Neural crest cell (in vitro differentiated cells): Measurements from ENCODE around the gene PLCH2. TPM values are rescaled to one million over a fixed set of nuclear protein-coding genes. Genes with fewer than 3 reads are reported as not detected.

Source experiments
- DNase-seq: peaks from one replicate; pipeline ENCODE4 v3.0.0; 2021; ENCODE audit warnings: low read depth, mixed read lengths, low spot score
- H3K27ac Mint-ChIP-seq: one replicate; pipeline ENCODE4 v1.8.0; 2021; ENCODE audit warnings: mild to moderate bottlenecking, mixed read lengths; ENCODE audit not compliant: unreplicated experiment
- H3K27me3 Mint-ChIP-seq: 2 replicates; pipeline ENCODE4 v1.8.0; 2021; ENCODE audit warnings: low read depth, mild to moderate bottlenecking, mixed read lengths
- H3K36me3 Mint-ChIP-seq: 2 replicates; pipeline ENCODE4 v1.8.0; 2021; ENCODE audit warnings: low read depth, mild to moderate bottlenecking, mixed read lengths
- H3K4me1 Mint-ChIP-seq: 2 replicates; pipeline ENCODE4 v1.8.0; 2021; ENCODE audit warnings: mixed read lengths
- H3K4me3 Mint-ChIP-seq: one replicate; pipeline ENCODE4 v1.8.0; 2021; ENCODE audit warnings: mild to moderate bottlenecking, mixed read lengths
- H3K9me3 Mint-ChIP-seq: 2 replicates; pipeline ENCODE4 v1.8.0; 2021; ENCODE audit warnings: mixed read lengths
- total RNA-seq: library from RNA; stranded (reverse); gene quantifications from 2 replicates; pipeline ENCODE4 v1.2.1, GENCODE V29; 2021
- TF ChIP-seq, protein P1 (sequence below): fragments of 200-600 bp; sonication (generic); conservative IDR thresholded peaks from 2 replicates; pipeline ENCODE4 v1.5.0; 2021; ENCODE audit warnings: antibody characterized with exemption, mild to moderate bottlenecking

Gene PLCH2
- total RNA-seq, 1 donor from 2014 or later = 0.37 TPM

DNA sequence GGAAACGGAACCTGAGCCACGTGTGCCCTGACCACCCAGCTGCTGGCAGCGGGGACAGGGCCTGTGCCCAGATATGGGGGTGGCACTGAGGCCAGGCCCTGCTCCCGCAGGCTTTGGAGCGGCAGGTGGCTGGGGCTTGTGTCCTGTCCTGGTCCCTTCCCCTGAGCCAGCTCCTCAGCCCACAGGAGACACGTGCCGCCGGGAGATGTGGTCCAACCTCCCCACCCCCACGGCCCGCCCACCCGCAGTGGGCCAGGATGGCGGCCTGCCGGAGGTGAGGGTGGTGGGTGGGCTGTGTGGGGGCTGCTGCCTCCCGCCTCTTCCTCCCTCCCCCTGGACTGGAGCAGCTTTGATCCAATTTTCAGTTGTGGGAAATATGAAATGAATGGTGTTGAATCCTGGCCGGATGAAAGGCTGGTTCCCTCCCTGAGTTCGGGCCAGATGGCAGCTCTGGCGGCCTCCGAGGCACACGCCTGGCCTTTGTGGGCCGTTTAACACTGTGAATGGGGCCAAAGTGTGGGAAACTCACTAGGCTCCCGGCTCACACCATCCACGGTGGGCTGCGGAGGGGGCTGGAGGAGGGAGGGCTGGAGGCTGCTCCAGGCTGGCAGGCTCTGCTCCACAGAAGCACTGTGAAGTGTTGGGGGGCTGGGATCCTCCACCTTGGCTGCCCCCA is 56.5 kb downstream of the PLCH2 start:
- peak; percentile 20 for DNase-seq

DNA sequence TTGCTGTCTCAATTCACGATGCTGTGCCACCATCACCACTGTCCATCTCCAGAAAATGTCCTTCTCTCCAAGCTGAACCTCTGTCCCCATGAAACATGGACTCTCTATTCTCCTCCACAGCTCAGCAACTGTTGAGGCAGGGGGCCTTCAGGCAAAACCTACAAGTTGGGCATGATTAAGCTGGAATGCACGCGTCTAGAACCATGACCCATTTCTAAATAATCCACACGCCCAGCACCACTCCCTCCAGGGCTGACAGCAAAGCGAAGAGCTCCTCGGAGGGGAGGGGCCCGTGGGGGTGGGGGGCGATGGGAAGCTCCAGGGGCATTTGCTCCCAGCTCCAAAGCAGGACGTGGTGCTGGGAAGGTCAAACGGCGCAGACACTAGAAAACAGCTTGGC is 57.3 kb downstream of the PLCH2 start:
- Mint-ChIP-seq H3K36me3 (no peaks in the 10 kb centered on the region), H3K4me1 (peaks cover 33% of the 10 kb centered on the region), H3K27me3 (peaks cover 64% of the 10 kb centered on the region), H3K27ac (no peak overlapping the region), H3K4me3 (peak overlapping the region; percentile 24), H3K9me3 (no peaks in the 10 kb centered on the region)
- TF ChIP-seq, protein P1, sequence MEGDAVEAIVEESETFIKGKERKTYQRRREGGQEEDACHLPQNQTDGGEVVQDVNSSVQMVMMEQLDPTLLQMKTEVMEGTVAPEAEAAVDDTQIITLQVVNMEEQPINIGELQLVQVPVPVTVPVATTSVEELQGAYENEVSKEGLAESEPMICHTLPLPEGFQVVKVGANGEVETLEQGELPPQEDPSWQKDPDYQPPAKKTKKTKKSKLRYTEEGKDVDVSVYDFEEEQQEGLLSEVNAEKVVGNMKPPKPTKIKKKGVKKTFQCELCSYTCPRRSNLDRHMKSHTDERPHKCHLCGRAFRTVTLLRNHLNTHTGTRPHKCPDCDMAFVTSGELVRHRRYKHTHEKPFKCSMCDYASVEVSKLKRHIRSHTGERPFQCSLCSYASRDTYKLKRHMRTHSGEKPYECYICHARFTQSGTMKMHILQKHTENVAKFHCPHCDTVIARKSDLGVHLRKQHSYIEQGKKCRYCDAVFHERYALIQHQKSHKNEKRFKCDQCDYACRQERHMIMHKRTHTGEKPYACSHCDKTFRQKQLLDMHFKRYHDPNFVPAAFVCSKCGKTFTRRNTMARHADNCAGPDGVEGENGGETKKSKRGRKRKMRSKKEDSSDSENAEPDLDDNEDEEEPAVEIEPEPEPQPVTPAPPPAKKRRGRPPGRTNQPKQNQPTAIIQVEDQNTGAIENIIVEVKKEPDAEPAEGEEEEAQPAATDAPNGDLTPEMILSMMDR = no peak
- DNase-seq = no peak

More for the DNA sequence above, 56.5 kb downstream of the PLCH2 start:
- TF ChIP-seq, protein P1 = no peak
- Mint-ChIP-seq H3K27me3 (peaks cover 71% of the 10 kb centered on the region), H3K9me3 (no peaks in the 10 kb centered on the region), H3K36me3 (no peaks in the 10 kb centered on the region), H3K27ac (no peak overlapping the region), H3K4me1 (peaks cover 33% of the 10 kb centered on the region), H3K4me3 (peak overlapping the region; percentile 85)

DNA sequence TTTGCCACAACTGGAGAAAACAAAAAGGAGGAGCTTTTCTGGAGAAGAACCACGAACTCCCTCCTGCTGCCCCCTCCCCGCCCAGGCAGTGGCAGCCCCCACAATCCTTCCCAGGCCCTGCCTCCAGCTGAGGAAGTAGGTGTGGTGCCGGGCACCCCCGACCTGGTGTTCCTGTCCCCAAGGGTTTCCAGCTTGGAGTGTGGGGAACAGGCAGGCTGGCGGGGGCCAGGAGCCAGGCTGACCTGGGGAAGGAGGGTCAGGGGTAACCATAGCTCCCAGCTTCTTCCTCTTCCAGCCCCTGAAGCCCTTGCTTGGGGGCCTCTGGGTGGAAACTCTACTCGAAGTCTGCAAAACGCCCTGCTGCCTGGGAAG is 58.2 kb downstream of the PLCH2 start:
- Mint-ChIP-seq H3K9me3 (no peaks in the 10 kb centered on the region), H3K27ac (no peak overlapping the region), H3K36me3 (no peaks in the 10 kb centered on the region), H3K4me1 (peaks cover 33% of the 10 kb centered on the region), H3K4me3 (peak overlapping the region; percentile 27), H3K27me3 (peaks cover 56% of the 10 kb centered on the region)
- TF ChIP-seq, protein P1 = no peak
- no peak for DNase-seq

DNA sequence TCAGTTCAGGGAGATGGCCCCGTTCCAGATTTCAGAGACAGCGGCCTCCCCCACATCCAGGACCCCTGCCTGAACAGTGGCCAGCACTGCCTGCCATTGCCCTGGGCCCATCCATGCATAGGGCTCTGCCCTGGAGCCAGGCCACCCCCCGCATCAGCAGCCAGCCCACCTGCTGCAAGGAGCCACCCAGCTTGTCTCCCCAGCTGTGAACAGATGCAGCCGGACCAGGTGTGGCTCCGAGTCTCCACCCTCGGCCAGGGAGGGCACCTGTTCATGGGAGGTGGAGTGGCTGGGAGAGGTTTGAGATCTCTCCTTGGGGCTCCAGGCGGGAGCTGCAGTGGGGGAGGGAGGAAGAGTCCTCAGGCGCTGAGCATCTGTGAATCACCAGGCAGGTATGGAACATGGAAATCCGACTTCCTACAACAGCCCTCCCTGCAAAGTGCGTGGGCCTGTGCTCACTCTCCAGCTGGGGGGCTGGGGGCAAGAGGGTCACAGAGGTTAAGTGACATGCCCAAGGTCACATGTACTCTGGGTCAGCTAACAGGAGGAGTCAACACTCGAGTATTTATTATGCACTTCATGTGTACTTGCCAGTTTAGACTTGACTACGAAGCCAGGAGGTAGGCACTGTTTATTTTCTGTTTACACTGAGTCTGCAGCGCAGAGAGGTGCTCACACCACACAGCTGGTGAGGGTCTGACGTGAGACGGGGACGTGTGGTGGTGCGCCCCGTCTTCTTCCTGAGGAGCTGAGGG is 58.8 kb downstream of the PLCH2 start:
- TF ChIP-seq, protein P1 = no peak
- H3K27ac Mint-ChIP-seq = no peak overlapping the region
- peaks cover 33% of the 10 kb centered on the region for H3K4me1 Mint-ChIP-seq
- H3K36me3 Mint-ChIP-seq = no peaks in the 10 kb centered on the region
- peaks cover 52% of the 10 kb centered on the region for H3K27me3 Mint-ChIP-seq
- peak overlapping the region; percentile 51 for H3K4me3 Mint-ChIP-seq
- H3K9me3 Mint-ChIP-seq = no peaks in the 10 kb centered on the region
- DNase-seq = no peak

DNA sequence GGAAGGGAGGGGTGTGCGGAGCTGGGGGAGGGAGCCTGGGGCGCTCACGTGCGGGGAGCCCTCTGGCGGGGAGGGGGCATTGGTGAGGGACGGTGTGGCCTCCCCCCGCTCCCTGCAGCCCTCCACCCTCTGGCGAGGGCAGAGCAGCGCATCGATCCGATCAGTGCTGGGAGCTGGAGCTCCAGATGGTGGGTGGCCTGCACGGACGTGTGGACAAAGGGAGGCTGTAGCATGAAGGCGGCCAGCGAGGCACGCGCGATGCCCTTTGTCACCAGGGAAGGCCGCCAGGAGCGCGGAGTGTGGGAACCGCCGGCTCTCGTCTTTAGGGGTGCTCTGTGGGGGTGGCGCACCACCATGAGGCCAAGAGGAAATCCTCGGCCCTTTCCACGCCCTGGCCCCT is 59.4 kb downstream of the PLCH2 start:
- Mint-ChIP-seq H3K9me3 (no peaks in the 10 kb centered on the region), H3K27me3 (peaks cover 52% of the 10 kb centered on the region), H3K36me3 (no peaks in the 10 kb centered on the region), H3K27ac (no peak overlapping the region), H3K4me1 (peaks cover 33% of the 10 kb centered on the region), H3K4me3 (no peak overlapping the region)
- DNase-seq = peak; percentile 20
- TF ChIP-seq, protein P1 = no peak
